Activated T-helper 1 cell treated with anti-CD3 and anti-CD28 coated beads, Interleukin-12 subunit alpha, Interleukin-12 subunit beta, Interleukin-2, Interleukin-4 antibody, amounts not matched to agents 30 ng/mL and 10 ng/mL and 1 ng/mL, durations not matched to agents 14 hours and 24 hours and 36 hours (primary cell): ENCODE data around the gene DAZAP1. TPM values are rescaled to one million over a fixed set of nuclear protein-coding genes. Genes with fewer than 3 reads are reported as not detected.

Source experiments
- DNase-seq: peaks from one replicate; pipeline ENCODE4 v3.0.0; 2021; ENCODE audit warnings: low spot score
- H3K27ac Mint-ChIP-seq: one replicate; pipeline ENCODE4 v1.8.0; 2021; ENCODE audit warnings: mild to moderate bottlenecking, mixed read lengths
- H3K27me3 Mint-ChIP-seq: one replicate; pipeline ENCODE4 v1.8.0; 2022; ENCODE audit warnings: mild to moderate bottlenecking, moderate library complexity, mixed read lengths; ENCODE audit not compliant: insufficient read depth
- H3K36me3 Mint-ChIP-seq: one replicate; pipeline ENCODE4 v1.8.0; 2021; ENCODE audit warnings: low read depth, mixed read lengths
- H3K4me1 Mint-ChIP-seq: one replicate; pipeline ENCODE4 v1.8.0; 2021; ENCODE audit warnings: low read depth, mixed read lengths
- H3K4me3 Mint-ChIP-seq: one replicate; pipeline ENCODE4 v1.8.0; 2021; ENCODE audit warnings: mild to moderate bottlenecking, moderate library complexity, mixed read lengths
- H3K9me3 Mint-ChIP-seq: one replicate; pipeline ENCODE4 v1.8.0; 2021; ENCODE audit warnings: mixed read lengths
- intact Hi-C: fragments of 100-400 bp; cut with micrococcal nuclease; formaldehyde crosslinking; loops from one replicate; pipeline ENCODE4 v1.15.1; 2024
- total RNA-seq: library from RNA; stranded (reverse); gene quantifications from 2 replicates; pipeline ENCODE4 v1.2.3, GENCODE V29; 2022

Gene DAZAP1
- total RNA-seq, 1 donor from 2014 or later, result 301 TPM

DNA sequence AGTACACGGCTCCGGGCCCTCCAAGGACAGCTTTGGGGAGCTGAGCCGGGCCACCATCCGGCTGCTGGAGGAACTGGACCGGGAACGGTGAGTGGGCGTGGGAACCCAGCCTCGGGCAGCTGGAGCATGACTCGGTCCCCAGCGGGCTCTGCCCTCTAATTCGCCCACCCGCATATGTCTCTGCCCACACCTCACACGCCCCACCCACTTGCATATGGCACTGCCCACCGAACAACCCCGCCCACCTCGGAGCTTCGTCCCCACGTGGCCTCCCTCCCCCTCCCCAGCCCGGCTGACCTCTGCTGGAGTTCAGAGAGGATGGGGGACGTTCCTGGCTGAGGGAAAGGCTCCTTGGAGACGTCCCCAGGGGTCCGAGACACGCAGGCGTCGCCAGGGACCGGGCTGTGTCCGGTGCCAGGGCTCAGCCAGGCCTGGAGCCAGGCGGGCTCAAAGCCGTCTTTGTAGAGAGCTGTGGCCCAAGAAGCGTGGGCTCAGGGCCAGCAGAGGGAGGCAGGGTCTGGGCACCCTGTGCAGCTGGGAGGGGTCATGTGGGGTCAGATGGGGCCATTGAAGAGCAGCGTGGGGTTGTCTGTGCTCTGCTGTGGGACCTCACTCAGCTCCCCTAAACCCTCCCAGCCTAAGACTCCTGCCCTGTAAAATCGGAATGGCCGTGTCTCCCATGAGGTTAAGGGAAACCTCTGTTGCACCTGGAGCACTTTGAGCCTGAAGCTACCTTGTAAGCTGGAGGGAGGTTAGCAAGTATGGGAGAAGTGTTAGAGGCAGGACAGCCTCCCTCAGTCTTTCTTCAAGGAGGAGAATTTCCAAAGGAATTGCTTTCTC lies 46.4 kb downstream of the DAZAP1 start:
- no peak for DNase-seq
- peaks cover 47% of the 10 kb centered on the region for H3K27me3 Mint-ChIP-seq
- H3K27ac Mint-ChIP-seq, result no peak overlapping the region
- intact Hi-C loops, result loop anchor here (2.0 kb wide), 1 partner anchor 17 kb away; no protein-coding TSS in a partner anchor
- no peaks in the 10 kb centered on the region for H3K36me3 Mint-ChIP-seq
- peaks cover 12% of the 10 kb centered on the region for H3K4me1 Mint-ChIP-seq
- no peak overlapping the region for H3K4me3 Mint-ChIP-seq
- H3K9me3 Mint-ChIP-seq, result no peaks in the 10 kb centered on the region

DNA sequence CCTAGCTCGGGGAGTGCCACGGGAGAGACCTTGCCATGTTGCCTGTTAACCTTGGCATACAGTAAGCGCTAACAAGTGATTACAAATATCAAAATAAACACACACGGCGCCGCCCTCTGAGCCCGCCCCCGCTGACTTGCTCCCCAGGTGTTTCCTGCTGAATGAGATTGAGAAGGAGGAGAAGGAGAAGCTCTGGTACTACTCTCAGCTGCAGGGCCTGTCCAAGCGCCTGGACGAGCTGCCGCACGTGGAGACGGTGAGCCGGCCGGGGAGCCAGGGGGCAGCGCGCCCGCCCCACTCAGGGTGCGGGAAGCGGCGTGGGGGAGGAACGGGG lies 47.6 kb downstream of the DAZAP1 start:
- no peak for DNase-seq
- no peak overlapping the region for H3K4me3 Mint-ChIP-seq
- H3K4me1 Mint-ChIP-seq, result peaks cover 5% of the 10 kb centered on the region
- no peaks in the 10 kb centered on the region for H3K9me3 Mint-ChIP-seq
- H3K36me3 Mint-ChIP-seq, result no peaks in the 10 kb centered on the region
- intact Hi-C loops, result loop anchor here (1.0 to 2.0 kb wide), 2 partner anchors 10 to 16 kb away; no protein-coding TSS in a partner anchor
- H3K27ac Mint-ChIP-seq, result no peak overlapping the region
- H3K27me3 Mint-ChIP-seq, result peaks cover 47% of the 10 kb centered on the region

GRCh38 chr19:1455336-1456120 lies 48.1 kb downstream of the DAZAP1 start:
- Mint-ChIP-seq H3K27me3 (peaks cover 44% of the 10 kb centered on the region), H3K27ac (peak overlapping the region; percentile 2), H3K4me3 (no peak overlapping the region), H3K4me1 (peaks cover 5% of the 10 kb centered on the region), H3K36me3 (no peaks in the 10 kb centered on the region), H3K9me3 (no peaks in the 10 kb centered on the region)
- peak; percentile 49 for DNase-seq
- intact Hi-C loops, result loop anchor here (1.0 to 2.0 kb wide), 2 partner anchors 10 to 15 kb away; no protein-coding TSS in a partner anchor

DNA sequence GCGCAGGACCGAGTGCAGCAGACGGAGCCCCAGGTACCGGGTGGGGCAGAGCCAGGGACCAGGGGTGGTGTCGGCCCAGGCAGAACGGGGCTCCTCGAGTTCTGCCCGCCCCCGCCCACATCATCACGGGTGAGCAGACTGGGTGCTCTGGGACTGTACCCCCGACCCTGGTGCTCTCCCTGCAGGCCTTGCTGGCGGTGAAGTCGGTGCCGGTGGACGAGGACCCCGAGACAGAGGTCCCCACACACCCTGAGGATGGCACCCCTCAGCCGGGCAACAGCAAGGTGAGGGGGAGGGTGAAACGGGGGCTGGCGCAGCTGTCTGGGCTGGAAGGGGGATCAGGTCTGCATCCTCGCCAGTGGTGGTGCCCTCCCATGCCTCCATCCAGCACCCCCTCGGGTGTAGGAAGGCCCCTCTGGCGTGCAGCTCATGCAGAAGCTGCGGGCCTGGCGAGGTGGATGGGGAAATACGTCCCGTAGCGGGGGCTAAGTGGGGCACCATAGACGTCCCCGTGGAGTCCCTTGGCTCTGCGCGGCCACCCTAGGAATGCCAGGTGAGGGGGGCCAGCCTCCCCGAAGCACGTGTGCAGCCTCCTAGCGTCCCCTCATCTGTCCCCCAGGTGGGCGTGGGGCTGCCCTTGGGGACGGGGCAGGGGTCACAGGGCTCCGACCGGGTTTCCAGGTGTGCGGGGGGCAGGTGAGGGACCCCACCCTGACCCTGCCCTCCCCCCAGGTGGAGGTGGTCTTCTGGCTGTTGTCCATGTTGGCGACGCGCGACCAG lies 48.9 kb downstream of the DAZAP1 start:
- Mint-ChIP-seq H3K4me3 (no peak overlapping the region), H3K4me1 (peaks cover 5% of the 10 kb centered on the region), H3K27me3 (peaks cover 37% of the 10 kb centered on the region), H3K27ac (no peak overlapping the region), H3K9me3 (no peaks in the 10 kb centered on the region), H3K36me3 (no peaks in the 10 kb centered on the region)
- no peak for DNase-seq
- intact Hi-C loops, result no loop called here

DNA sequence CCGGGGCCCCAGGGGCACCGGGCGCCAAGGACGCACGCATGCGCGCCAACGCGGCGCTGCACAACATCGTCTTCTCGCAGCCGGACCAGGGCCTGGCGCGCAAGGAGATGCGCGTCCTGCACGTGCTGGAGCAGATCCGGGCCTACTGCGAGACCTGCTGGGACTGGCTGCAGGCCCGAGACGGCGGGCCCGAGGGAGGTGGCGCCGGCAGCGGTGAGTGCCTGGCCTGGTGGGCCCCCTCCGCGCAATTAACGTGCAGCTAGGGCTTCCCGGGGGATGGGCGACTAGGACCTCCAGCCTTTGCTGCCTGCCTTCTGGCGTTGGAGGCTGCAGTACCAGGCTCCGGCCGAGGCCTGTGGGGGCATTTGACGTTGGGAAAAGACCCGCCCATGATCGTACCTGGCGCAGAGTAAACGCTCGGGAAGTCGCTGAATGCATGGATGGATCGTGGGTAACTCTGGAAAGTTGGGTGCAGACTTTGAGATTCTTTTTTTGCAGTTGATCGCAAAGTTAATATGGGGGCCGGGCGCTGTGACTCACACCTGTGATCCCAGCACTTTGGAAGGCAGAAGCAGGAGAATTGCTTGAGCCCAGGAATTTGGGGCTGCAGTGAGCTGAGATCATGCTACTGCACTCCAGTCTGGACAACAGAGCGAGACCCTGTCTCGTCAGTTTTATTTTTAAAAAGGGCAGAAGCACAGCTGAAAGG lies 49.8 kb downstream of the DAZAP1 start:
- no peak for DNase-seq
- H3K27ac Mint-ChIP-seq, result no peak overlapping the region
- H3K36me3 Mint-ChIP-seq, result no peaks in the 10 kb centered on the region
- peaks cover 5% of the 10 kb centered on the region for H3K4me1 Mint-ChIP-seq
- H3K4me3 Mint-ChIP-seq, result no peak overlapping the region
- peaks cover 37% of the 10 kb centered on the region for H3K27me3 Mint-ChIP-seq
- intact Hi-C loops, result no loop called here
- no peaks in the 10 kb centered on the region for H3K9me3 Mint-ChIP-seq

GRCh38 chr19:1457892-1458291 lies 50.5 kb downstream of the DAZAP1 start:
- H3K4me3 Mint-ChIP-seq, result no peak overlapping the region
- peaks cover 36% of the 10 kb centered on the region for H3K27me3 Mint-ChIP-seq
- no peak for DNase-seq
- no peaks in the 10 kb centered on the region for H3K9me3 Mint-ChIP-seq
- no peak overlapping the region for H3K27ac Mint-ChIP-seq
- peaks cover 5% of the 10 kb centered on the region for H3K4me1 Mint-ChIP-seq
- intact Hi-C loops, result no loop called here
- no peaks in the 10 kb centered on the region for H3K36me3 Mint-ChIP-seq

DNA sequence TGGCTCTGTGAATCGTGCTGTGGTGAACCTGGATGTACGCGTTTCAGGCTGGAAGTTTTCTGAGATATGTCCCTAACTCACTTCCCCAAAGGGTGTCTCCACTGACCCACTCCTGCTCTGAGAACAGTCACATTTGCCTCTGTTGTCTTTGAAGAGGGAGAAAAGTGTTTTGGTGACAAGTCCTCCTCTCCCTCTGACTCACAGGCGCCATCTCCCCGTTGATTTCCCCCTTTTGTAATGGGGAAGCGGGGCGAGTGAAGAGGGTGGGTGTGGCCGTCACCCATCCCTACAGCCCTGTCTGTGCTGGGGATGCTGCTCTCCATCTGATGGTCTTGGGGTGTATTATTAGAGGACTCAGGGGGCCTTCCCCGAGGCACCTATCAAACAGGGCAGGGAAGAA lies 52.1 kb downstream of the DAZAP1 start:
- H3K27me3 Mint-ChIP-seq, result peaks cover 28% of the 10 kb centered on the region
- no peak for DNase-seq
- no peaks in the 10 kb centered on the region for H3K9me3 Mint-ChIP-seq
- H3K4me1 Mint-ChIP-seq, result peaks cover 5% of the 10 kb centered on the region
- intact Hi-C loops, result no loop called here
- H3K4me3 Mint-ChIP-seq, result no peak overlapping the region
- no peak overlapping the region for H3K27ac Mint-ChIP-seq
- no peaks in the 10 kb centered on the region for H3K36me3 Mint-ChIP-seq

- no peaks in the 10 kb centered on the region for H3K9me3 Mint-ChIP-seq
- no peaks in the 10 kb centered on the region for H3K36me3 Mint-ChIP-seq
- no peak for DNase-seq
- H3K27me3 Mint-ChIP-seq, result peaks cover 26% of the 10 kb centered on the region
- peaks cover 5% of the 10 kb centered on the region for H3K4me1 Mint-ChIP-seq
- intact Hi-C loops, result no loop called here
- H3K4me3 Mint-ChIP-seq, result no peak overlapping the region
- H3K27ac Mint-ChIP-seq, result no peak overlapping the region
Observed at GRCh38 chr19:1460033-1460995, 52.9 kb downstream of the DAZAP1 start.

DNA sequence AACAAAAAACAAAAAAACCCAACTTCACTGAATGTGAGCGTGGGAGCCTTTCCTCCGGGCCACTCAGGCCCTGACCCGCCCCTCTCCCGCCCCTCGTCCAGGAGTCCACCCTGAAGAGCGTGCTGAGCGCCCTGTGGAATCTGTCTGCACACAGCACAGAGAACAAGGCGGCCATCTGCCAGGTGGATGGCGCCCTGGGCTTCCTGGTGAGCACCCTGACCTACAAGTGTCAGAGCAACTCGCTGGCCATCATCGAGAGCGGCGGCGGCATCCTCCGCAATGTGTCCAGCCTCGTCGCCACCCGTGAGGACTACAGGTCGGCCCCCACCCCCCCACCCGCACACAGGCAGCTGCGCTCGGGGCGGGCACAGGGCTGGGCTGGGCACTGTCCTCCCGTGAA lies 54.5 kb downstream of the DAZAP1 start:
- no peaks in the 10 kb centered on the region for H3K36me3 Mint-ChIP-seq
- no peak overlapping the region for H3K4me3 Mint-ChIP-seq
- H3K27me3 Mint-ChIP-seq, result peaks cover 19% of the 10 kb centered on the region
- no peaks in the 10 kb centered on the region for H3K9me3 Mint-ChIP-seq
- intact Hi-C loops, result no loop called here
- no peak for DNase-seq
- no peak overlapping the region for H3K27ac Mint-ChIP-seq
- H3K4me1 Mint-ChIP-seq, result no peaks in the 10 kb centered on the region

GRCh38 chr19:1465191-1466016 lies 58.0 kb downstream of the DAZAP1 start:
- H3K4me1 Mint-ChIP-seq, result no peaks in the 10 kb centered on the region
- H3K9me3 Mint-ChIP-seq, result no peaks in the 10 kb centered on the region

DNA sequence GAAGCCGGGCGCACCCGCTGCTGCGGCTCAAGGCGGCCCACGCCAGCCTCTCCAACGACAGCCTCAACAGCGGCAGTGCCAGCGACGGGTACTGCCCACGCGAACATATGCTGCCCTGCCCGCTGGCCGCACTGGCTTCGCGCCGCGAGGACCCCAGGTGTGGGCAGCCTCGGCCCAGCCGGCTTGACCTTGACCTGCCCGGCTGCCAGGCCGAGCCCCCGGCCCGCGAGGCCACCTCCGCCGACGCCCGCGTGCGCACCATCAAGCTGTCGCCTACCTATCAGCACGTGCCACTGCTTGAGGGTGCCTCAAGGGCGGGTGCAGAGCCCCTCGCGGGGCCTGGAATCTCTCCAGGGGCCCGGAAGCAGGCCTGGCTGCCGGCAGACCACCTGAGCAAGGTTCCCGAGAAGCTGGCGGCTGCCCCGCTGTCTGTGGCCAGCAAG lies 58.7 kb downstream of the DAZAP1 start:
- no peaks in the 10 kb centered on the region for H3K9me3 Mint-ChIP-seq
- no peak for DNase-seq
- no peaks in the 10 kb centered on the region for H3K4me1 Mint-ChIP-seq
- no peak overlapping the region for H3K4me3 Mint-ChIP-seq
- intact Hi-C loops, result loop anchor here (5.0 kb wide), 1 partner anchor 296 kb away; no protein-coding TSS in a partner anchor
- H3K36me3 Mint-ChIP-seq, result no peaks in the 10 kb centered on the region
- H3K27me3 Mint-ChIP-seq, result peaks cover 7% of the 10 kb centered on the region
- no peak overlapping the region for H3K27ac Mint-ChIP-seq

More at GRCh38 chr19:1465191-1466016, 58.0 kb downstream of the DAZAP1 start:
- H3K27me3 Mint-ChIP-seq, result peaks cover 7% of the 10 kb centered on the region
- DNase-seq, result no peak
- H3K36me3 Mint-ChIP-seq, result no peaks in the 10 kb centered on the region
- no peak overlapping the region for H3K4me3 Mint-ChIP-seq
- no peak overlapping the region for H3K27ac Mint-ChIP-seq
- intact Hi-C loops, result loop anchor here (5.0 kb wide), 1 partner anchor 297 kb away; no protein-coding TSS in a partner anchor
